Kasumi-1 (cell line): Measurements from ENCODE around the gene HECTD4.
A peak's percentile ranks its signal among the peaks of the same experiment; 100 is the strongest.

Experiments
- DNase-seq, 2 experiments: peaks; one replicate each; lab custom pipeline; 2025; lab: John Stamatoyannopoulos, UW

HECTD4 gene

GRCh38 chr12:112321245-112321644 lies 61.0 kb downstream of the HECTD4 start:
- no peak for DNase-seq

DNA sequence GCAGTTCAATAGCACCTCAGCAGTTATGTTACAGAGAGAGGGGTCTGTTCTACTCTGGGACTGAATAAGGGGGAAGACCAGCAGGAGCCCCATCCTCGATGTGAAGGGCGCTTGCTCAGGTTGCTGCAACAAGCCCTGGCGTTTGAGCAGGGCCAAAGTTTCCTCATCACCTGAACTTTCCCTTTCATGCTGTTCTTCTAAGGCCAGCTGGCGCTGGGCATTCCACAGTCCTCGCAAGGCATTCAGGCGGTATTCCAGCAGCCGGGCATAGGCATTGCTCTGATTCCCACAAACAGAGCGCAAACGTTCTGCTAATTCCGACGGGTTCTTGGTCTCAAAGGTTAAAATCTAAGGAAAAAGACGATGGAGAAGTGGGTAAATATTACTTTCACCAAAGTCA lies 62.8 kb downstream of the HECTD4 start:
- DNase-seq, result no peak

DNA sequence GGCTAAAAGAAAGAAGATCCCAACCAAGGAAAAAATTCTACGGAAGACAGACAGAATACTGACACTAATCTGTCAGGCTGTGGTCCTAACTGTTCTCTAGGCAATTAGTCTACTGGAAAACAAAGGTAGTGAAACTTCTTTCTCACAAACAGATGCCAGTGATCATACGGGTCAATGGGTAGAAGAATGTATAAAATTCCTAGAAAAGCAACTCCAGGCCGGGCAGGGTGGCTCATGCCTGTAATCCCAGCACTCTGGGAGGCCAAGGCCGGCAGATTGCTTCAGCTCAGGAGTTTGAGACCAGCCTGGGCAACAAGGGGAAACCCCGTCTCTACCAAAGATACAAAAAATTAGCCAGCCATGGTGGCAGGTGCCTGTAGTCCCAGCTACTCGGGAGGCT lies 64.8 kb downstream of the HECTD4 start:
- DNase-seq, result no peak

DNA sequence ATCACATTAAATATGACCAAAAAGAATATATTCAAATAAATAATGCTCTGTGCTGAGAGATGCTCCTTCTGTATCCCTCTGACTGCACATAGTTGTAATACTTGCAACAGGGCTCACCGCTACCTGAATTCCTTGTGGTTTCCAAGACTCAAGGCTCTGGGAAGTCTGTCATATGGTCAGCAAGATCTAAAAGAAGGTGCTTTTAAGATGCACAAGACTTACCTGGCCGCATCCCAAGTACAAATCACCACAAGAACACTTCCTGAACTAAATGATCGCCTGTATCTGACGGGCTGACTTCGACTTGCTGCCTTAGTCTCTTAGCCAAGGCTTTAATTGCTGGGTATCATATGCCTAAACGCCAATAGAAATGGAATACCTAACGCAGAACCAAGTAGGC lies 67.2 kb downstream of the HECTD4 start:
- DNase-seq, result no peak

GRCh38 chr12:112309797-112310196 lies 72.4 kb downstream of the HECTD4 start:
- no peak for DNase-seq

- no peak for DNase-seq
Observed at GRCh38 chr12:112308652-112309051, 73.6 kb downstream of the HECTD4 start.

DNA sequence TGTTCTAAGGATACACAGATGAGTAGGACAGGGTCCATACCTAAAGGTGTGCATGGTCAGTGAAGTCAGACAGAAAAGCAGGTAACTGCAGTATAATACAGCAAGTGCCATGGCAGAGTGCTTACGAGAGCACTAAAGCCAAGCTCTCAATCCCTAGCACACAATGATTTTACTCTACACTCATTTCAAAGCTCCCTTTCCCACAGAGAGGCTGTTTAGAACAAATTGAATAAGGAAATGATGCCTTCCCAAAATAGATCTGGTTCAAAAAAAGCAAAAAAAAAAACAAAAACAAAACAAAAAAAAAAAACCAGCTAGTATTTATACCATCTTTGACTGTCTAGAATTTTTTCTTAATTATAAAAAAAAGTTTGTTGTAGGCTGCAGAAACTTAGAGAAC lies 74.1 kb downstream of the HECTD4 start:
- no peak for DNase-seq

DNA sequence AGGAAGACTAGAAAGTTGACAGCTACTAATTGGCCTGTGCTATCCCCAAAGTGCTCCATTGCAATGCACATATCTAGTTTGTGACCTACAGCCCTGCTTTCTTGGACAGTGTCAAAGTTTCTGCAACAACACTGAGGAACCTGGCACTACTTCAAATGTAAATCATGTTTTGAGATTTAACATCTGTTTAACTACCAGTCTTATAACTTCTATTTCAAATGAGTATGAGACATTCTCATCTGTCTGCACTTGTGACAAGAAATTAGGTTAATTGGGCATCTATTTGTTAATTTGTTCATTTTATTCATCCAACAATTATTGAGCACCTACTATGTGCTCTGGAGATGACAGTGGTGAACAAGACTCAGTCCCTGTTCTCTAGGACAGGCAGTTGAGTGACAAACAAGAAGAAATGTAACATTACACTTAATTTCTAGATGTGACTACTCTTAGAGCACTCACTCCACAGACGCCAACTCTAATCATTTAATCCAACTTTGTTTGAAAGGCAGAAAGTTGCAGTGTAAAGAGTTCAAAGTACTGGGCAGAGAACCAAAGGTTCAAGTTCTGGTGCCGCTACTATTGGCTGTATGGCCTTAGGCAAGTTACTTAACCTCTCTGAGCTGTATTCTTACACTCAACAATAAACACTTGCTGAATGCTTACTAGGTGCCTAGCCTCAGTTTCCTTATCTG lies 74.8 kb downstream of the HECTD4 start:
- DNase-seq, result no peak

DNA sequence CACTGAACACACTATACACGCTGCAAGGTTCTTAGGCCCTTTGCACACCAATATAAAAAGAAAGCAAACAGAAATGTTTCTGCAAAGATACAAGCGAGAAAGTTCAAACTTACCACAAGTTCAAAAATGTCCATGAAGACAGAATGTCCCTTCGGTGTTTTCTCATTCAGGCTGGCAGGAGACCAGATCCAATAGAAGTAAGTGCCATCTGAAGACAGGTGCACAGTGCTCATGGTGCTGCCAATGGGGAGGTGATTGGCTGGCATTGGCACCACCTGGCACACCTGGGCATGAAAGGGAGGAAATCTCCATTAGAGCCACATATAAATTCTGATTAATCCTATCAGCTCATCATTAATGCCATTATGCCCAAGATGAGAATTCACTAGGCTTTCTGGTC lies 76.3 kb downstream of the HECTD4 start:
- DNase-seq, result no peak

DNA sequence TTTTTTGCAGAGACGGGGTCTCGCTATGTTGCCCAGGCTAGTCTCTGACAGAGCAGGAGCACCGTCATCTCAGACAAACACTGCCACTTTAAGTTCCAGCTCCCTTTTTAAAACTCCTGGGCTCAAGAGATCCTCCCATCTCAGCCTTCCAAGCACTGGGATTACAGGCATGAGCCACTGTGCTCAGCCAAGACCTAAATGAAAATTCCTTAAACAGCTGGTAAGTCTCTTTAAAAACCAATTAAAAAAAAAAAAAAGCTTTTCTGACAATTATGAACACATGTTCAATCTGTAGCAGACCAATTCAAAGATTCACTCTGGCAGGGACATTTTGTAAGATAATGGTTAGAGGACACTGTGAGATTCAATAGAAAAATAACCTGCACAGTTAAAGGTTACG lies 77.8 kb downstream of the HECTD4 start:
- no peak for DNase-seq

- no peak for DNase-seq
Observed at GRCh38 chr12:112303799-112304198, 78.4 kb downstream of the HECTD4 start.

DNA sequence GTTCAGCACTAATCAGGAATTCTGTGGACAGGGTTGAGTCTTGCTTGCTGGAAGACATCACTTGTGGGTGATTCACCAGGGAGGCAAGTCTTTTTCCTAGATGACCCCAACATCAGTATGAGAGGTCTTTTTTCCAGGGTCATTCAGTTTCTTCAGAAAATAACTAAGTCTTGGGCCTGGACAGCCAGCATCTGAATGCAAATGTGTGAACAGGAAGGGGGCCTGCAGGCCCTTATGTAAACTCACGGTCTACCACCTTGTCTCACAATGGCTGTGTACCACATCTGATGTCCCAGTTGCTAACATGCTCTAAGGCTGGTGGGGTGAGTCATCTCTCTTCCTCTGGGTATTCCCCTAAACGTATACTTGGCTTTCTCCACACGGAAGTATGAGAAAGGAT lies 79.2 kb downstream of the HECTD4 start:
- no peak for DNase-seq

DNA sequence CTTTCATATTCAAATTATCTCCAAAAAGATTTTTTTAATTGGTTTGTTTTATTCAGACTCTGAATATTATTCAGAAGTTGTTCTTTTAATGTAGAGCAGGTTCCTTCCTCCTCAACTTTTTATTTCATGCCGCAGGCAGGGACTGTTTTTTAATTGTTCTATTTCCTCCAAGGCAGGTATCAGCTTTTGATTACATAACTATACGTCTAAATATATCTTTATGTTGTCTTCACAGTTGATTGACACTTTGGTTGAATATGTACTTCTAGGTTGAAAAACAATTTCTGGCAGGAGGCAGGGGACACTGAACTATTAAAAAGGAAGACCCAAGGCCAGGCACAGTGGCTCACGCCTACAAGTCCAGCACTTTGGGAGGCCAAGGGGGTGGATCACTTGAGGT lies 82.5 kb downstream of the HECTD4 start:
- DNase-seq, result no peak

DNA sequence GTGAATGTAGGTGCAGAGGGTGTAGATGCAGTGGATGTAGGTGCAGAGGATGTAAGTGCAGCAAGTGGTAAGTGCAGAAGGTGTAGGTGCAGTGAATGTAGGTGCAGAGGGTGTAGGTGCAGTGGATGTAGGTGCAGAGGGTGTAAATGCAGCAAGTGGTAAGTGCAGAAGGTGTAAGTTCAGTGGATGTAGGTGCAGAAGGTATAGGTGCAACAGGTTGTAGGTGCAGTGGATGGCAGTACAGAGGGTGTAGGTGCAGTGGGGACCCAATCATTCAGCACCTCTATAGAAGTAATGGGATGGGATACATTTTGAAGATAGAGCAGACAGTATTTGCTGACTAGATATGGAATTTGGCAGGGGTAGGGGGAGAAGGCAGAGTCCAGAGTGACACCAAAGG lies 85.0 kb downstream of the HECTD4 start:
- DNase-seq, result no peak

DNA sequence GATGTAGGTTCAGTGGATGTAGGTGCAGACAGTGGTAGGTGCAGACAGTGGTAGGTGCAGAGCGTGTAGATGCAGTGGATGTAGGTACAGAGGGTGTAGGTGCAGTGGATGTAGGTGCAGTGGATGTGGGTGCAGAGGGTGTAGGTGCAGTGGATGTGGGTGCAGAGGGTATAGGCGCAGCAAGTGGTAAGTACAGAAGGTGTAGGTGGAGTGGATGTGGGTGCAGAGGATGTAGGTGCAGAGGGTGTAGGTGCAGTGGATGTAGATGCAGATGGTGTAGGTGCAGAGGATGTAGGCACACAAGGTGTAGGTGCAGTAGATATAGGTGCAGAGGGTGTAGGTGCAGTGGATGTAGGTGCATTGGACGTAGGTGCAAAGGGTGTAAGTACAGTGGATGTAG lies 86.0 kb downstream of the HECTD4 start:
- DNase-seq, result no peak

- DNase-seq, result peak in 1 of 2 experiments; percentile 8
Observed at GRCh38 chr12:112294793-112295192, 87.4 kb downstream of the HECTD4 start.

- no peak for DNase-seq
Observed at GRCh38 chr12:112288638-112289037, 93.6 kb downstream of the HECTD4 start.

DNA sequence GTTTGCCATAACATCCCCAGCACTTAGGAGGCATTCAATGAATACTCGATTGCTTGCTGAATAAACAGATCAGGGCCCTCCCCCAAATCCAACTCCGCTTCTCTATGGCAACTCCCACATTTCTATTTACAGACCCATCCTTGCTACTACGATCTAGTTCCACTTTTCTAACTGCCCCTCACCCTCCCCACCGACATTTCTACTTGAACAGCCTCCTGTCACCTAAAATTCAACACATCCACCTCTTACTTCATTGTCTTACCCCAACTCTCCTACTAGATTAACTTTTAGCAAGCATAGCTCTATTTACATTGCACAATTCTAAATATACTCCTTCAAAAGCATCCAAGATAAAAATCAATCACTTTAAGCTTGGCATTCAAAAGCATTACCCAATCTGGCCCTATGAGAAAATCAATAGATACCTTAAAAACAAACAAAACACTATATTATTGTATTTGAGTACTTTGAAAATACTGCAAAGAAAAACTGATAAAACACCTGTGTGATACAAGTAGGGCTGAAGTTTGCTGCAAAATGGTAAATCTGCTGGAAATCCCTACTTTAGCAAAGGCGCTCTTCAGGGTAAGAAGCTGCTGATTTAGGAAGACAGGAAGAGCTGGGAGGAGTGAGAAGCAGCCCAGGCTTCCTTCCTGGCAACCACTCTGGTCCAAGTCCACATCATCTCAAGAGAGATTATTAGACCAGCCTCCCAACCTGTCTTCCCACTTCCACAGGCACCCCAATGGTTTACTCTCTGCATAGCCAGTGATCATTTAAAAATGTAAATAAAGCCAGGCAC lies 96.4 kb downstream of the HECTD4 start:
- DNase-seq, result peak; percentile 69

DNA sequence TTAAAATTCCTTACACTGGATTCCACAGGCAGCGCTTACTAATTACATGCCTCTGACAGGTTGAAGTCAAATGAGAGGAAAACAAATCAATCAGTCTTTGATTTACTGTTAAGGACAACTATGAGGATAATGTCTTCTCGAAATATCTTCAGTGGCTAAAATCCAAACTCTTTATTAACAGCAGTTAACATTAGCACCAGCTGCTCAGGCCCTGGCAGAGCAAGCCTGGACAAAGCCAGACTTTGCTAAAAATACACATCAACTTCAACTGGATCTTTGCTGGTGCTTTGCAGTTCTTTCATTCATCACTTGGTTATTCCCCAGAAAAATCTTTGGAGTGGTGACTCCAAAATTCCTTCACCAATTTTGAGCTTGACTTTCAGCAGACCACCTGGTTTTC lies 98.7 kb downstream of the HECTD4 start:
- DNase-seq, result no peak

- no peak for DNase-seq
Observed at GRCh38 chr12:112282920-112283319, 99.3 kb downstream of the HECTD4 start.

DNA sequence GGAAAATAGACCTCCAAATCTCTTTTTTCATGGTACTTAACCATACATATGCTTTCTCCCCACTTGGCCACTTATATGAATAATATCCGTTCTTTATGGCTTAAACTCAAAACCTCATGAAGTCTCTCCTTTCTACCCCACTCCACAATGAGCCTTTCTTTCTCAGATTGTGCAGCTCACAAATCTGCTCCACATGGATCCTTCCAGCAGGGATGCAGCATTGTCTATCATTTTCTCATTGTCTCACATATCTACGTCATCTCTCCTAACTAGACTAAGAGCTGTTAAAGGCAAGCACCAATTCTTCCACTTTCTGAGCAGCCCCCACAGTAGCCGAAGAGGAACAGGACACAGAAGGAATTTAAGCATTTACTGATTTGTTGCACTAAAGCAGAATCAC lies 106.4 kb downstream of the HECTD4 start:
- no peak for DNase-seq

DNA sequence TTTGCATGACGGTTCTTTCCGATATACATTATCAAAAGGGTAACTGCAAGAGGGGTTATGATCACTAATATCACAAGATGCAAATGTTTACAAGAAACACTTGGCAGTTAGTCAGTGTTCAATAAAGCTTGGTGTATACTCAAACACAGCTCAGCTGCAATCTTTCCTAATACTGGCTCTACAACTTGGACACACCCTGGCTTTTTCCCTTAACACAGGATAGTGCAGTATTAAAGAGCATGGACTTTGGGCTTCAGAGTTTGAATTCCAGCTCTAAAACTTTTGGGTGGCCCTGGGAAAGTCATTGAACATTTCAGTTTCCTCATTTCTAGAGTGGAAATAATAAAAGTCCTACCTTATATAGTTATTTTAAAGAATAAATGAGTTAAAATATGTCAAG lies 107.0 kb downstream of the HECTD4 start:
- no peak for DNase-seq

GRCh38 chr12:112270673-112271072 lies 111.6 kb downstream of the HECTD4 start:
- DNase-seq, result no peak

- no peak for DNase-seq
Observed at GRCh38 chr12:112266473-112266872, 115.8 kb downstream of the HECTD4 start.
